Thymus (tissue), 11 donors: Measurements from ENCODE around the gene CTPS2. TPM values are rescaled to one million over a fixed set of nuclear protein-coding genes. Genes with fewer than 3 reads are reported as not detected.
"Not testable (repeated sequence)": the region's sequence is repeated elsewhere in the genome, so short reads cannot be mapped to it uniquely, and the experiment has no call there.

Experiments used
- DNase-seq, 9 donors: peaks; one replicate each; pipeline ENCODE4 v3.0.0-alpha.2; 2013; ENCODE audit warnings: low spot score in 9 of 9, low read depth in 6 of 9, missing footprints in 1 of 9
- H3K27ac ChIP-seq, 2 donors: one replicate each; pipeline ENCODE4 v1.5.1; 2013; ENCODE audit warnings: control low read depth in 1 of 2, low read depth in 1 of 2, low read length in 1 of 2, mild to moderate bottlenecking in 1 of 2, moderate library complexity in 1 of 2
- H3K27me3 ChIP-seq, 2 donors: one replicate each; pipeline ENCODE4 v1.5.1; 2013; ENCODE audit warnings: low read length in 1 of 2; ENCODE audit not compliant: control insufficient read depth in 2 of 2, insufficient read depth in 1 of 2
- H3K36me3 ChIP-seq, 2 donors: one replicate each; pipeline ENCODE4 v1.5.1; 2013; ENCODE audit warnings: low read length in 1 of 2, mild to moderate bottlenecking in 1 of 2, moderate library complexity in 1 of 2; ENCODE audit not compliant: control insufficient read depth in 2 of 2, insufficient read depth in 2 of 2
- H3K4me1 ChIP-seq, 2 donors: one replicate each; pipeline ENCODE4 v1.5.1; 2013; ENCODE audit warnings: low read length in 2 of 2; ENCODE audit not compliant: control insufficient read depth in 2 of 2, insufficient read depth in 2 of 2
- H3K4me3 ChIP-seq, 2 donors: one replicate each; pipeline ENCODE4 v1.5.1; 2013; ENCODE audit warnings: low read length in 2 of 2, control low read depth in 1 of 2, mild to moderate bottlenecking in 1 of 2
- H3K9me3 ChIP-seq, 2 donors: one replicate each; pipeline ENCODE4 v1.5.1; 2013; ENCODE audit warnings: low read length in 1 of 2, mild to moderate bottlenecking in 1 of 2; ENCODE audit not compliant: control insufficient read depth in 2 of 2, insufficient read depth in 1 of 2
- WGBS: extraction: QIAGEN DNeasy Blood & Tissue Kit; methylation state at CpG from one replicate; pipeline ENCODE4 v1.1.7; 2013; 5-methylcytosine and 5-hydroxymethylcytosine counted together
- polyA plus RNA-seq: library from polyadenylated mRNA; stranded (reverse); fragments of 200-250 nt; gene quantifications from one replicate; pipeline ENCODE4 v1.2.3, GENCODE V29; 2013
- total RNA-seq: library from RNA; stranded (reverse); fragments of 120-200 nt; gene quantifications from one replicate; pipeline ENCODE4 v1.2.4, GENCODE V29; 2013
- donor health status: healthy.

CTPS2 gene
- total and polyA plus RNA-seq, 2 donors: 10.2 to 11.3 TPM

DNA sequence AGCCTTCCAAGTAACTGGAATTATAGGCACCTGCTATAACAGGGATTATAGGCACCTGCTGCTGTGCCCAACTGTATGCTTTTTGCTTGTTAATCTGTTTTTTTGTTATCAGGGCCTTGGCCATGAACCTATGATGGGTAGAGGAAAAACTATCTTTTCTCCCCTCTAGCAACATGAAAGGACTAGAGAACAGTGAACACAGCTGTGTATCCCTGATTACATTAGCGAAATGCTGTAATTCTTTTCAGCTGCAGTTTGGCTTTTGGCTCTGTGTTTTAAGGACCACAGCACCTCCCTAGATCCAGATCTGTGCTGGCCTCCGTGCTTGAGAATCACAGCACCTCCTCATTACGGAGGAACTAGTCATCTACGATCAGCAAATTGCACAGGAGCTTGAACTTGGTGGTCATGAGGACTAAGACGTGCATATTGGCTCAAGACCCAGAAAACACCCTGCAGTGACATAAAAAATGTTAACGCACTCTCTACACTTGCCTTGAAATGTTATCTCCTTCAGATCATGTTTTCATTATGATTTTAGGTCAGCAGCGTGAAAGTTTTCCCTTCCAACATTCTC lies 120.2 kb downstream of the CTPS2 start:
- WGBS: 97% methylated on average over 7 of the region's 7 CpGs
- H3K9me3 ChIP-seq: no peaks in the 10 kb centered on the region
- H3K27me3 ChIP-seq: no peaks in the 10 kb centered on the region
- H3K4me3 ChIP-seq: no peak overlapping the region
- no peaks in the 10 kb centered on the region for H3K36me3 ChIP-seq
- no peaks in the 10 kb centered on the region for H3K4me1 ChIP-seq
- DNase-seq: no peak
- H3K27ac ChIP-seq: no peak overlapping the region

DNA sequence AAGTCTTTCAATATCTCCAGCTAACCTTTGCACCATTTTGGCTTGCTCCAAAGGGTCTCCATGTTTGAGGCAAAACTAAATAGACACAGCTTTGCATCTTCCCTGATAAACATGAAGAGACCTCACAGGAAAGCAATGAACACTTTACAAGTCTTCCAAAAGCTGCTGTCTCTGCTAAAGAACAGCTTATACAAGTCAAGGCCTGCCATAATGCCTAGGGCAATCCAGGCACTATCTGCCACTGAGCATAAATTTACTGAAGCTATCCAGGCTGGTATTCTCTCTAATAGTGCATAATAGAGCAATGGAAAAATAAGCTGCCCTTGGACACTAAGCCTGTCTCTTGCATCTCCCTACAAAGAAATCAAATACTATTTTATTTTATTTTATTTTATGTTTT lies 122.6 kb downstream of the CTPS2 start:
- no peaks in the 10 kb centered on the region for H3K36me3 ChIP-seq
- H3K4me1 ChIP-seq: no peaks in the 10 kb centered on the region
- no peaks in the 10 kb centered on the region for H3K9me3 ChIP-seq
- no peak for DNase-seq
- no peaks in the 10 kb centered on the region for H3K27me3 ChIP-seq
- no peak overlapping the region for H3K27ac ChIP-seq
- no peak overlapping the region for H3K4me3 ChIP-seq

GRCh38 chrX:16589211-16589610 lies 123.3 kb downstream of the CTPS2 start:
- H3K27me3 ChIP-seq: no peaks in the 10 kb centered on the region
- 100% methylated on average over 2 of the region's 2 CpGs for WGBS
- no peaks in the 10 kb centered on the region for H3K36me3 ChIP-seq
- H3K4me1 ChIP-seq: no peaks in the 10 kb centered on the region
- no peak overlapping the region for H3K27ac ChIP-seq
- no peak for DNase-seq
- no peaks in the 10 kb centered on the region for H3K9me3 ChIP-seq
- no peak overlapping the region for H3K4me3 ChIP-seq

- no peaks in the 10 kb centered on the region for H3K9me3 ChIP-seq
- 96% methylated on average over 1 of the region's 1 CpG for WGBS
- H3K27me3 ChIP-seq: no peaks in the 10 kb centered on the region
- no peak for DNase-seq
- no peaks in the 10 kb centered on the region for H3K4me1 ChIP-seq
- H3K36me3 ChIP-seq: no peaks in the 10 kb centered on the region
- no peak overlapping the region for H3K4me3 ChIP-seq
- H3K27ac ChIP-seq: no peak overlapping the region
Observed at GRCh38 chrX:16588266-16588665, 124.2 kb downstream of the CTPS2 start.

GRCh38 chrX:16587836-16588235 lies 124.6 kb downstream of the CTPS2 start:
- Histone ChIP-seq H3K4me1 (no peaks in the 10 kb centered on the region), H3K9me3 (no peaks in the 10 kb centered on the region), H3K27me3 (no peaks in the 10 kb centered on the region), H3K27ac (no peak overlapping the region), H3K36me3 (no peaks in the 10 kb centered on the region), H3K4me3 (no peak overlapping the region)
- WGBS: 95% methylated on average over 4 of the region's 4 CpGs
- DNase-seq: no peak

- Histone ChIP-seq H3K27me3 (no peaks in the 10 kb centered on the region), H3K9me3 (no peaks in the 10 kb centered on the region), H3K4me1 (no peaks in the 10 kb centered on the region), H3K27ac (no peak overlapping the region), H3K36me3 (no peaks in the 10 kb centered on the region), H3K4me3 (no peak overlapping the region)
- over 99% methylated on average over 6 of the region's 6 CpGs for WGBS
- no peak for DNase-seq
Observed at GRCh38 chrX:16586377-16587112, 125.9 kb downstream of the CTPS2 start.

- H3K4me1 ChIP-seq: no peaks in the 10 kb centered on the region
- H3K27ac ChIP-seq: no peak overlapping the region
- no peaks in the 10 kb centered on the region for H3K9me3 ChIP-seq
- 86% methylated on average over 7 of the region's 7 CpGs for WGBS
- H3K4me3 ChIP-seq: no peak overlapping the region
- no peaks in the 10 kb centered on the region for H3K27me3 ChIP-seq
- DNase-seq: no peak
- no peaks in the 10 kb centered on the region for H3K36me3 ChIP-seq
Observed at GRCh38 chrX:16585486-16586376, 126.7 kb downstream of the CTPS2 start.

GRCh38 chrX:16580004-16580797 lies 132.3 kb downstream of the CTPS2 start:
- 78% methylated on average over 14 of the region's 14 CpGs for WGBS
- H3K4me3 ChIP-seq, H3K27ac ChIP-seq, H3K36me3 ChIP-seq, DNase-seq, H3K9me3 ChIP-seq, H3K4me1 ChIP-seq, H3K27me3 ChIP-seq: not testable (repeated sequence)
